GM18519 (cell line): Measurements from ENCODE around the gene FABP2.
"Not testable (repeated sequence)": the region's sequence is repeated elsewhere in the genome, so short reads cannot be mapped to it uniquely, and the experiment has no call there.

Source experiments
- ATAC-seq: cut with Tn5 transposase; IDR thresholded peaks from one replicate; pipeline ENCODE4 v1.9.1; 2021; ENCODE audit warnings: mild to moderate bottlenecking, moderate library complexity; ENCODE audit not compliant: unreplicated experiment, low FRiP score

FABP2 gene

DNA sequence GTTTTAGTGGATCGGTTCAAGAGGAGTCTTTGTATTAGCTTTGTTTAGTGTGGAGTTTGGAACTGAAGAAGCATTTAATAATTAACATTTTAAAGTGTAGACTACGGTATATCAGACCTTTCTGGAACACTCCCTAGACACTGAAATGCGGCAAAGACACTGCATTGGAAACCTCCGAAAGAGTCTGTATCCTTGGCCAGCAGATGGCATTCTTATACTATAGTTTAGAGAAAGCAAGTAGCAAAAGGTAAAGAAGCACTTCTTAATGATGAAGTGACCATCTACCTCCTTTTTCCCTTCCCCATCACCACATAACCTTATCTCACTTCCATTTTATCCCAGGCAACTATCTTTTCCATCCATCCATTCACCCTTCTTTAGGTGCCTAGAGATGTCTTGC is 7.6 kb downstream of the FABP2 start:
- peak; percentile 71 for ATAC-seq

GRCh38 chr4:119313237-119313636 is 8.7 kb downstream of the FABP2 start:
- no peak for ATAC-seq

DNA sequence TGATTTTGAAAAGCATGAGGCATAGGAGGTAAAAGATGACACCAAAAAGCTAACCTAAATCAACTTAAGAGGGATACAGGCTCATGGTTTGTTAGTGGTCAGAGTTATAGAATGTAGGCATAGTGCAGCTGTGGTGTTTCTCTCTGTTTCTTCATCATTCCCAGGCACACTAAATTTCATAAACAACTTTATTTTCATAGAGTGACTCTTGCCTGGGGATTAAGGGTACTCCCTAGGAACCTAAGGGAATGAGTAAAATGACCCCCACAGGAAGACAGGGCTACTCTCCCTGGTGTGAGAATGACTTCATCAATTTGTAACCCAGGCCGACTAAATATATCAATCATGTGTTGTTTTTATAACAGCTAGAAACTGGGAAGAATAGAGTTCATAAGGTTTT is 11.1 kb downstream of the FABP2 start:
- no peak for ATAC-seq

DNA sequence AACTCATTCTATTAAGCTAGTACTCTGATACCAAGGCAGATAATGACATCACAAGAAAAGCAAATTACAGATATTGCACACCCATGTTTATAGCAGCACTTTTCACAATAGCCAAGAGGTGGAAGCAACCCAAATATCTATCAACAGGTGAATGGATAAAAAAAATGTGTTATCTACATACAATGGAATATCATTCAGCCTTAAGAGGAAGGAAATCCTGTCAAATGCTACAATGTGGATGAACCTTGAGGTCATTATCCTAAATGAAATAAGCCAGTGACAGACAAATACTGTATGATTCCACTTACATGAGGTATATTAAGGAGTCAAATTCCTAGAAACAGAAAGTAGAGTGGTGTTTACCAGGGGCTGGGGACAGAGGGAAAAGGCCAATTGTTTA is 14.3 kb downstream of the FABP2 start:
- ATAC-seq: no peak

- no peak for ATAC-seq
Measured at GRCh38 chr4:119304431-119304830, 17.5 kb downstream of the FABP2 start.

DNA sequence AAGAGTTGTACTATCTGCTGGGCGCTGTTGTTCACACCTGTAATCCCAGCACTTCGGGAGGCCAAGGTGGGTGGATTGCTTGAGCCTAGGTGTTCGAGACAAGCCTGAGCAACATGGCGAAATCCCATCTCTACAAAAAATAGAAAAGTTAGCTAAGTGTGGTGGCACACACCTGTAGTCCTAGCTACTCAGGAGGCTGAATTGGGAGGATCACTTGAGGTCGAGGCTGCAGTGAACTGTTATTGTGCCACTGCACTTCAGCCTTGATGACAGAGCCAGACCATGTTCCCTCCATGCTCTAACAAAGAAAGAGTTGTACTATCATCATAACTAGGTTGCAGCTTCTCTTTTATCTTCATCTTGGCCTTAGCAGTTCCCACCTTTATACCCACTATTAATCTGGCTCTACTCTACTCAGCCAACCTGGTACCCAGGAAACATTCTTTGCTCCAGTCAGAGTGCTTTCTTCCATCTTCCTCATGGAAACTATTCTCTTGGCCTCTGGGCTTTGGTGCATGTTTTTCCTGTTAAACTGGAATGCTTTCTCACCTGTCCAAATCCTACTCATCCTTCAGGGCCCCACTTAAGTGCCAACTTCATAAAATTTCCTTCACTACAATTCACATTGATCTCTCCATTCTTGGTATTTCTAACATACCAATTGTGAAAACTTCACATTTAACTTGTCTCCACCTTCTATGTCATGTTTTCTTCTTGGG is 18.2 kb downstream of the FABP2 start:
- no peak for ATAC-seq

GRCh38 chr4:119302073-119302832 is 19.7 kb downstream of the FABP2 start:
- ATAC-seq: no peak

DNA sequence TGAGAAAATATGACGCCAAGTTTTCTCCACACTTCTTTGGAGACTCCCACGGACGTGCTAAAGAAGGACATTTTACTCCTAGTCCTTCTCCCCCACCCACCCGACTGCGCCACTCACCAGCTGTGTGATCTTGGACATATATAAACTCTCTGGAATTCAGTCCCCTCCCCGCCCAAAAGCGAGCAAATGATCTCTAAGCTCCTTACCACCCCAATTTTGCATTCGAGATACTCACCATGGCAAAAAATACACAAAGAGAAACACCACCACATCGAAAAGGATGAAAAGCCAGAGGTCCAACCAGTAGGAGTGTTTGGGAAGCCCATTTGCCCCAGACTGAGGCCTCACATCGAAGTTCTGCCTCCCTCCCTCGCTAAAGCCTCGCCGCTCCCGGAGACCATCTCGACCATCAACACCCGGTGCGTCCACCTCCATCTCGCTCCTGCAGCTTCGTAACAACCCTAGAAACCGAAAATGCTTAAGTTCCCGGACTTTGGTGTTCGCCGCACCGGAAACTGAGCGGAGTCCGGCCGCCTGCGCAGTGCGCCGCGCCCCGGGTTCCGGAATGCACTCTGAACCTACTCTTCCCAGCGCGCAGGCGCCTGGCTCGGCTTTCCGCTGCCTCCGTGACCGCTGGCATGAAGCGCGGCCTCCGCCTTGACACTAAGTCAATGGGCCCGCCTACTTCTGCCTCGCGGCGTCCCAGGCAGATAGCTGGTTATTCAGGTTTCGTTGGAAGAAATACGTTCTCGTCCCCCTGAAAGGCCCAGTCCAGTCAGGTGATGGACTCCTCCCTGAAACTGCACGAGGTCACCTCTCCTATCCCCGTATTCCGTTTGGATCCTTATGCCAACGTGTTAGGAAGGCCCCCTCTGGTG is 21.6 kb downstream of the FABP2 start:
- ATAC-seq: peak; percentile 96

- ATAC-seq: peak; percentile 51
Measured at GRCh38 chr4:119299741-119300100, 22.2 kb downstream of the FABP2 start.

- ATAC-seq: no peak
Measured at GRCh38 chr4:119299260-119299671, 22.7 kb downstream of the FABP2 start.

DNA sequence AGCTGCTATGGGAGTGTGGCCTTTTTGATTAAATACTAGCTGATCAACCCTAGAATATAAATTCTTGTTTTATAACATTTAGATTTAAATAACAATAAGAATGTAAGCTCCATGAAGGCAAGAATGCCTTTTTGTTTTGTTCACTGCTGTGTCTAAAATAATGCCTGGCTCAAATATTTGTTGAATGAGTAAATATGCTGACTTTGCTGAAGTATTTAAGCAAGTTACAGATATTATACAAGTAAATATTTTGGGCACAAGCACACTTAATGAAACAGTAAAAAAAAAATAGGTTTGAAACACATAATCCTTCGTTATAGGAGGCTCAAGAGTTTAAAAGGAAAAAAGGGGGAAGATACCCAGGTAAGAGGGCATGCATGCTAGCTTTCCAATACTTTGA is 24.1 kb downstream of the FABP2 start:
- ATAC-seq: no peak

DNA sequence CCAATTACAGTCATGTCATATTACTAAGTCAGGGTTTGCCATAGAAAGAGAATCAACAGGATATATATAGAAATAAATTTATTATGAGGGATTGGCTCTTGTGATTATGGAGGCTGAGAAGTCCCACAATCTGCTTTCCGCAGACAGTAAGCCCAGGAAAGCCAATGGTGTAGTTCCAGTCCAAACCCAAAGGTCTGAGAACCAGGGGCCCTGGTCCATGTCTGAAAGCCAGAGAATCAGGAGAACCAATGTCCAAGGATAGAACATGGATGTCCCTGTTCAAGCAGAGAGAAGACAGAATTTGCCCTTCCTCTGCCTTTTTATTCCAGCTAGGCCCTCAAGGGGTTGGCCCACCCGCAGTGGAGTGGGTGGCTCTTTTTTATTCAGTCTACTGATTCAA is 25.6 kb downstream of the FABP2 start:
- no peak for ATAC-seq

- no peak for ATAC-seq
Measured at GRCh38 chr4:119290598-119290997, 31.3 kb downstream of the FABP2 start.

DNA sequence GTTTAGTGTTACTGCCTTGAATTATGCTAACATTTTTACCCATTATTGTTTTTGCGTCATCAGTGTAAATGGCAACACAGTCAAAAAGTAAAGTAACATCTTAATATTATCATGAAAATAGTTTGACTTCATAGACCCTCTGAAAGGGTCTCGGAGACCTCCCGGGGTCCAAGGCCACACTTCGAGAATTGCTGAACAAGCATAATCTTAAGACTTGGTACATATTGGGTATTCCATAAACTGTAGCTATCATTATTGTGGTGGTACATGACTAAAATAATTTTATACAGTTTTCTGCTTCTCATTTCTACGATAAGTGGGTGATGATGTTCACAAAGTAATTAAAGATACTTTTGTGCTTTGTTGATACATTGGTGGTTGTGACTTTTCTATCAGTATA is 32.6 kb downstream of the FABP2 start:
- ATAC-seq: no peak

GRCh38 chr4:119286377-119287002 is 35.4 kb downstream of the FABP2 start:
- no peak for ATAC-seq

DNA sequence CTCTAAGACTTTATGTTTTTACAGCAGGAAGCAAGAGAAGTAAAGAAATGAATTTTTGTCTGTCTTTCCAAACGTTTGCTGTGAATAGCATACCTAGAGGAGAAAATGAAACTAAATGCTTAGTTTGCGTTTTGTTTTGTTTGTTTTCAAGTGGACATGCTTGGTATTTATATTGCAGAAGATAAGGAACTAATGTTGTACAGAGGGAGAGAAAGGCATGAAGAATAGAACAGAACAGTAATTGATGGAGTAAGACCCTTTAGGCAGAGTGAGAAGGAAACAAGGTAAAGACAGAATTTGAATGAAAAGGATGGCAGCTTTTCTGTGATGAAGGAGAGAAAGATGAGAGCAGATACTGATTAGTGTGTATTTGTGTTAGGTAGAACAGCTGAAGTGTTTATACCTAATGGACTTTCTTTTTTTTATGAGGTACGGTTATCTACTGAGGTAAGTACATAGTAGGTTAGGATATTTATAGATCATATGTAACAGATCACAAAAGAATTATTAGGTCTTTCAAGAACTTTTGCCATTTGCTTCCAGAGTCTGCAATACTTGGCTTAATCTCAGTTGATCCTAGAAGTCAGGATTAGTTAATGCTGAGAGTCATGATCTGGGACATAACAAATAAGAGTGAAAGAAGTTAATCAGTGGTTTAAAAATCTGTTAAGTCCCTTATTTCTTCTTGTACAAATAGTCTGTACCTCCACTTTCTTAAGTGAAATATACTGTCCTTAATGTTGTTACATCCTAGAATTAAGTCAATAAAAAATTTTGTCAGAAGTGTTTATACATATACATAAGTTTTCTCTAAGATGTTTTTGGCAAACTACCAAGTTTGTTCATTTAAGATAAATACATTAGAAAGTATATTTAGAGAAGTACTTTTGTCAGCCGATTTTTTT is 36.8 kb downstream of the FABP2 start:
- peak; percentile 77 for ATAC-seq

- no peak for ATAC-seq
Measured at GRCh38 chr4:119281393-119281792, 40.5 kb downstream of the FABP2 start.

- not testable (repeated sequence) for ATAC-seq
Measured at GRCh38 chr4:119279945-119280344, 42.0 kb downstream of the FABP2 start.

- not testable (repeated sequence) for ATAC-seq
Measured at GRCh38 chr4:119279541-119279940, 42.4 kb downstream of the FABP2 start.
